Liver (tissue), 9 donors: Measurements from ENCODE around the gene SNX5. TPM values are rescaled to one million over a fixed set of nuclear protein-coding genes. Genes with fewer than 3 reads are reported as not detected.

ENCODE experiments used
- DNase-seq: peaks from one replicate; pipeline ENCODE4 v3.0.0-alpha.2; 2017; ENCODE audit warnings: low spot score
- H3K27ac ChIP-seq, 2 donors: one replicate each; pipeline ENCODE4 v1.7.0; 2013; ENCODE audit warnings: inconsistent platforms in 2 of 2, low read length in 2 of 2, control low read depth in 1 of 2, low read depth in 1 of 2, mild to moderate bottlenecking in 1 of 2
- H3K27me3 ChIP-seq, 4 donors: one replicate each; pipeline versions ENCODE4 v1.6.1 to v1.7.0; 2013; ENCODE audit warnings: low read length in 3 of 4, inconsistent platforms in 1 of 4, mild to moderate bottlenecking in 1 of 4, moderate library complexity in 1 of 4; ENCODE audit not compliant: control insufficient read depth in 4 of 4, insufficient read depth in 4 of 4
- H3K36me3 ChIP-seq, 4 donors: one replicate each; pipeline versions ENCODE4 v1.6.1 to v1.7.0; 2013; ENCODE audit warnings: low read length in 3 of 4, mild to moderate bottlenecking in 3 of 4, low read depth in 1 of 4, moderate library complexity in 1 of 4; ENCODE audit not compliant: control insufficient read depth in 4 of 4, insufficient read depth in 3 of 4
- H3K4me1 ChIP-seq, 4 donors: one replicate each; pipeline versions ENCODE4 v1.6.1 to v1.7.0; 2013; ENCODE audit warnings: low read length in 3 of 4, mild to moderate bottlenecking in 3 of 4, moderate library complexity in 1 of 4; ENCODE audit not compliant: control insufficient read depth in 4 of 4, insufficient read depth in 4 of 4
- H3K4me3 ChIP-seq, 3 donors: one replicate each; pipeline versions ENCODE4 v1.6.1 to v1.7.0; 2013; ENCODE audit warnings: low read length in 3 of 3, control low read depth in 1 of 3, low read depth in 1 of 3, mild to moderate bottlenecking in 1 of 3
- H3K9ac ChIP-seq, 2 donors: one replicate each; pipeline ENCODE4 v1.7.0; 2013; ENCODE audit warnings: low read length in 2 of 2, mild to moderate bottlenecking in 2 of 2, moderate library complexity in 2 of 2, control low read depth in 1 of 2, low read depth in 1 of 2
- H3K9me3 ChIP-seq, 4 donors: one replicate each; pipeline versions ENCODE4 v1.6.1 to v1.7.0; 2013; ENCODE audit warnings: low read length in 3 of 4; ENCODE audit not compliant: control insufficient read depth in 4 of 4
- ATF3 ChIP-seq: IDR thresholded peaks from 2 replicates; pipeline ENCODE4 v1.6.1; 2016; ENCODE audit warnings: antibody characterized with exemption
- CTCF ChIP-seq: fragments of 150-350 bp; IDR thresholded peaks from 2 replicates; pipeline ENCODE4 v1.5.1; 2017; ENCODE audit warnings: improper control_type of control experiment, low read depth, low read length; ENCODE audit not compliant: missing input control
- FOXA1 ChIP-seq: IDR thresholded peaks from 2 replicates; pipeline ENCODE4 v1.6.1; 2016; ENCODE audit warnings: antibody characterized with exemption
- FOXA2 ChIP-seq: IDR thresholded peaks from 2 replicates; pipeline ENCODE4 v1.6.1; 2016; ENCODE audit warnings: antibody characterized with exemption
- HNF4A ChIP-seq, 2 donors: conservative IDR thresholded peaks; 2 replicates each; pipeline ENCODE4 v1.6.1; 2016; ENCODE audit warnings: antibody characterized with exemption in 2 of 2, mild to moderate bottlenecking in 2 of 2
- JUND ChIP-seq, 2 donors: IDR thresholded peaks; 2 replicates each; pipeline ENCODE4 v1.6.1; 2016; ENCODE audit warnings: antibody characterized with exemption in 2 of 2
- MAX ChIP-seq: IDR thresholded peaks from 2 replicates; pipeline ENCODE4 v1.6.1; 2016; ENCODE audit warnings: antibody characterized with exemption
- NR2F2 ChIP-seq: IDR thresholded peaks from 2 replicates; pipeline ENCODE4 v1.6.1; 2016; ENCODE audit warnings: antibody characterized with exemption
- RAD21 ChIP-seq, 2 donors: IDR thresholded peaks; 2 replicates each; pipeline ENCODE4 v1.6.1; 2016; ENCODE audit warnings: antibody characterized with exemption in 2 of 2, mild to moderate bottlenecking in 2 of 2
- REST ChIP-seq: IDR thresholded peaks from 2 replicates; pipeline ENCODE4 v1.6.1; 2016; ENCODE audit warnings: antibody characterized with exemption, mild to moderate bottlenecking
- SP1 ChIP-seq: IDR thresholded peaks from 2 replicates; pipeline ENCODE4 v1.6.1; 2018; ENCODE audit warnings: antibody characterized with exemption, mild to moderate bottlenecking
- TAF1 ChIP-seq: conservative IDR thresholded peaks from 2 replicates; pipeline ENCODE4 v1.6.1; 2016; ENCODE audit warnings: antibody characterized with exemption, mild to moderate bottlenecking
- YY1 ChIP-seq: IDR thresholded peaks from 2 replicates; pipeline ENCODE4 v1.6.1; 2016; ENCODE audit warnings: antibody characterized with exemption, mild to moderate bottlenecking
- WGBS: extraction: QIAGEN DNeasy Blood & Tissue Kit; methylation state at CpG from one replicate; pipeline ENCODE4 v1.1.7; 2013; 5-methylcytosine and 5-hydroxymethylcytosine counted together
- polyA plus RNA-seq, 2 donors: library from polyadenylated mRNA; stranded (reverse) in 1 of 2; unstranded in 1 of 2; fragments of 200-250 nt in 1 of 2; fragments of >200 nt in 1 of 2; fragmentation: Nextera tagmentation in 1 of 2; extraction: Ambion mirVana in 1 of 2; gene quantifications; one replicate each; pipeline versions ENCODE4 v1.2.1 to v1.2.3, GENCODE V29; 2013 to 2015
- total RNA-seq, 2 donors: library from RNA; depleted of rRNA; stranded (reverse); fragments of >200 nt; gene quantifications; one replicate each; pipeline ENCODE4 v1.2.3, GENCODE V29; 2014
- donor health status: healthy.
- donor health status: healthy.
- donor health status: healthy.
- donor health status: healthy.
- donor health status: healthy.

The SNX5 gene
- total and polyA plus RNA-seq, 4 donors = 32.8 to 77.8 (median 46.2) TPM

- Histone ChIP-seq H3K27me3 (no peaks in the 10 kb centered on the region), H3K36me3 (peaks cover 10 to 79% (median 66%) of the 10 kb centered on the region in 4 donors), H3K4me3 (no peak overlapping the region), H3K9me3 (no peaks in the 10 kb centered on the region), H3K4me1 (peaks cover 0 to 3% (median 0%) of the 10 kb centered on the region in 4 donors), H3K9ac (no peak overlapping the region), H3K27ac (no peak overlapping the region)
- DNase-seq = no peak
- WGBS = 94% methylated on average over 4 of the region's 4 CpGs
- TF ChIP-seq TAF1 (no peak), RAD21 (IDR thresholded peaks at IDR 0.05) (no peak), NR2F2 (no peak), FOXA2 (no peak), HNF4A (conservative IDR thresholded peaks at IDR 0.05) (no peak), CTCF (no peak), SP1 (no peak), YY1 (no peak), REST (no peak), JUND (IDR thresholded peaks at IDR 0.05) (no peak), MAX (no peak), FOXA1 (no peak)
These were observed 18.7 kb downstream of the SNX5 start for GRCh38 chr20:17949899-17950298.

GRCh38 chr20:17948442-17948841 lies 20.2 kb downstream of the SNX5 start:
- H3K9ac ChIP-seq = no peak overlapping the region
- peaks cover 10 to 76% (median 64%) of the 10 kb centered on the region in 4 donors for H3K36me3 ChIP-seq
- H3K27me3 ChIP-seq = no peaks in the 10 kb centered on the region
- TF ChIP-seq ATF3 (no peak), NR2F2 (no peak), CTCF (no peak), RAD21 (IDR thresholded peaks at IDR 0.05) (no peak), MAX (no peak), SP1 (no peak)
- DNase-seq = no peak
- no peak overlapping the region for H3K4me3 ChIP-seq
- peaks cover 0 to 3% (median 0%) of the 10 kb centered on the region in 4 donors for H3K4me1 ChIP-seq
- H3K27ac ChIP-seq = no peak overlapping the region
- H3K9me3 ChIP-seq = no peaks in the 10 kb centered on the region
- 97% methylated on average over 2 of the region's 2 CpGs for WGBS
